HG03135 (cell line): ENCODE results near the gene DAZ2.
"Not testable (repeated sequence)": the region's sequence is repeated elsewhere in the genome, so short reads cannot be mapped to it uniquely, and the experiment has no call there.

ENCODE experiments used
- ATAC-seq: cut with Tn5 transposase; IDR thresholded peaks from one replicate; pipeline ENCODE4 v1.9.1; 2021; ENCODE audit warnings: mild to moderate bottlenecking, moderate library complexity; ENCODE audit not compliant: unreplicated experiment

Gene DAZ2, protein sequence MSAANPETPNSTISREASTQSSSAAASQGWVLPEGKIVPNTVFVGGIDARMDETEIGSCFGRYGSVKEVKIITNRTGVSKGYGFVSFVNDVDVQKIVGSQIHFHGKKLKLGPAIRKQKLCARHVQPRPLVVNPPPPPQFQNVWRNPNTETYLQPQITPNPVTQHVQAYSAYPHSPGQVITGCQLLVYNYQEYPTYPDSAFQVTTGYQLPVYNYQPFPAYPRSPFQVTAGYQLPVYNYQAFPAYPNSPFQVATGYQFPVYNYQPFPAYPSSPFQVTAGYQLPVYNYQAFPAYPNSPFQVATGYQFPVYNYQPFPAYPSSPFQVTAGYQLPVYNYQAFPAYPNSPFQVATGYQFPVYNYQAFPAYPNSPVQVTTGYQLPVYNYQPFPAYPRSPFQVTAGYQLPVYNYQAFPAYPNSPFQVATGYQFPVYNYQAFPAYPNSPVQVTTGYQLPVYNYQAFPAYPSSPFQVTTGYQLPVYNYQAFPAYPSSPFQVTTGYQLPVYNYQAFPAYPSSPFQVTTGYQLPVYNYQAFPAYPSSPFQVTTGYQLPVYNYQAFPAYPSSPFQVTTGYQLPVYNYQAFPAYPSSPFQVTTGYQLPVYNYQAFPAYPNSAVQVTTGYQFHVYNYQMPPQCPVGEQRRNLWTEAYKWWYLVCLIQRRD

DNA sequence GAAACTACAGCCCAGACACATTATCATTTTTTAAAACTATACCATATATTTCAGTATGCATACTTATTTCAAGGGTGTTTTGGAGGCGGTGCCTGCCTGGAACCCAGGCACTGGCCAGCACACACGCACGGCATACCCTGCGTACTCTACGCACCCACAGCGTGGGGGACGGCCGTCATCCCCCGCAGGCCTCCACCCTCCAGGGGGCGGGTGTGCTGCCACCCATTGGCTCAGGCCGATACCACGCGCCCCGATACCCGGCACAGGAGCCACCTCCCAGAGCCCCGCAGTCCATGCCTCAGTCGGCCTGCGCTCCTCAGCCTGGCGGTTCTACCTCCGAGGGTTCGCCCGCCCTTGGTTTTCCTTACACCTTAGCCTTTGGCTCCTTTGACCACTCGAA lies at the start of gene DAZ2:
Gene DAZ2 (plus strand): TSS at position 301 of the 400 bp plus-strand sequence. CDS start 208 bp downstream, outside the sequence.
- not testable (repeated sequence) for ATAC-seq

DNA sequence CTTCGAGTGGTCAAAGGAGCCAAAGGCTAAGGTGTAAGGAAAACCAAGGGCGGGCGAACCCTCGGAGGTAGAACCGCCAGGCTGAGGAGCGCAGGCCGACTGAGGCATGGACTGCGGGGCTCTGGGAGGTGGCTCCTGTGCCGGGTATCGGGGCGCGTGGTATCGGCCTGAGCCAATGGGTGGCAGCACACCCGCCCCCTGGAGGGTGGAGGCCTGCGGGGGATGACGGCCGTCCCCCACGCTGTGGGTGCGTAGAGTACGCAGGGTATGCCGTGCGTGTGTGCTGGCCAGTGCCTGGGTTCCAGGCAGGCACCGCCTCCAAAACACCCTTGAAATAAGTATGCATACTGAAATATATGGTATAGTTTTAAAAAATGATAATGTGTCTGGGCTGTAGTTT lies 20.4 kb upstream of the DAZ2 start, which contains the start of gene DAZ1:
Gene DAZ1 (minus strand): TSS at position 101 of the 400 bp plus-strand sequence. CDS start 208 bp downstream, outside the sequence.
- not testable (repeated sequence) for ATAC-seq

DNA sequence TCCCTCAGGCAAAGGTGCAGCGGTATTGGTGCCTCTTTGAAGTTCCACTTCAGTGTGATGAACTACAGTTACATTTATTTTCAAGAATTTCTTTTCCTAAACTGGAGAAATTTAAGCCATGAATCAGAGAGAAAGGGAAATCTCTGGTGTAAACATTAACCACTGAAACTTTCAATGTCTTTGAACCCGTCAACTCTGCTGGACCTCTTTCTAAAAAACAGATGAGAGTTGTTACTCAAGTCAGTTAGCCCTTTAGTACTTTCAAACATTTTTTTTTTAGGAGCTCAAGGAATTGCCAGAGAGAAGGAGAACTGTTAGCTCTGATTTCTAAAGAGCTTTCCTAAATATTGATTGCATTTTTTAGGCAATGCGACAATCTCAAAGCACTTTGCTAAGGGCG lies 11.9 kb upstream of the DAZ2 start:
- not testable (repeated sequence) for ATAC-seq

DNA sequence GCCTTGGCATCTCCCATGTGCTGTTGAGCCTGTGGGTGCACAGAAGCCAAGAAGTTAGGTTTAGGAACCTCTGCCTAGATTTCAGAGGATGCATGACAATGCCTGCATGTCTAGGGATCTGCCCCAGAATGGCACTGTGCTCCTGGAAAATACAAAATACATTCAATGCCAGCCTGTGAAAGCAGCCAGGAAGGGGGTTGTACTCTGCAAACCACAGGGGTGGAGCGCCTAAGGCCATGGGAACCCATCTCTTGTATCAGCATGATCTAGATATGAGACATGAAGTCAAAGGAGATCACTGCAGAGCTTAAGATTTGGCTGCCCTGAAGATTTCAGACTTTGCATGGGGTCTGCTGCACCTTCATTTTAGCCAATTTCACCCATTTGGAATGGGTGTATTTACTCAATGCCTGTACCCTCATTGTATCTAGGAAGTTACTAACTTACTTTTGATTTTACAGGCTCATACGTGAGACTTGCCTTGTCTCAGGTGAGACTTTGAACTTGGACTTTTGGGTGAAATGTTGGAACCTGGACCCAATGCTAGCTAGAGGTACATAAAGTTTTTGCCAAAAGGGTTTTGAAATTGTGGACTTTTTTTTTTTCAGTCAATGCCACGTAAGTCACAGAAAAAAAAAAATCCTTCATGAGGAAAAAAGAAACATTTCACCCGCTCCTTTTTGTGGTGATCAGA lies 9.4 kb upstream of the DAZ2 start:
- ATAC-seq, result not testable (repeated sequence)

DNA sequence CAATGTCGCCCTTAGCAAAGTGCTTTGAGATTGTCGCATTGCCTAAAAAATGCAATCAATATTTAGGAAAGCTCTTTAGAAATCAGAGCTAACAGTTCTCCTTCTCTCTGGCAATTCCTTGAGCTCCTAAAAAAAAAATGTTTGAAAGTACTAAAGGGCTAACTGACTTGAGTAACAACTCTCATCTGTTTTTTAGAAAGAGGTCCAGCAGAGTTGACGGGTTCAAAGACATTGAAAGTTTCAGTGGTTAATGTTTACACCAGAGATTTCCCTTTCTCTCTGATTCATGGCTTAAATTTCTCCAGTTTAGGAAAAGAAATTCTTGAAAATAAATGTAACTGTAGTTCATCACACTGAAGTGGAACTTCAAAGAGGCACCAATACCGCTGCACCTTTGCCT lies 8.7 kb upstream of the DAZ2 start:
- not testable (repeated sequence) for ATAC-seq
